ENCODE data around the gene PPA2.

- no peak for TF ChIP-seq LEF1 (IDR thresholded peaks at IDR 0.05; ENCODE audit: borderline replicate concordance)
- TF ChIP-seq SP1 (IDR thresholded peaks at IDR 0.05): no peak
- TF ChIP-seq ARNT (IDR thresholded peaks at IDR 0.05): no peak
- TF ChIP-seq, protein P1, sequence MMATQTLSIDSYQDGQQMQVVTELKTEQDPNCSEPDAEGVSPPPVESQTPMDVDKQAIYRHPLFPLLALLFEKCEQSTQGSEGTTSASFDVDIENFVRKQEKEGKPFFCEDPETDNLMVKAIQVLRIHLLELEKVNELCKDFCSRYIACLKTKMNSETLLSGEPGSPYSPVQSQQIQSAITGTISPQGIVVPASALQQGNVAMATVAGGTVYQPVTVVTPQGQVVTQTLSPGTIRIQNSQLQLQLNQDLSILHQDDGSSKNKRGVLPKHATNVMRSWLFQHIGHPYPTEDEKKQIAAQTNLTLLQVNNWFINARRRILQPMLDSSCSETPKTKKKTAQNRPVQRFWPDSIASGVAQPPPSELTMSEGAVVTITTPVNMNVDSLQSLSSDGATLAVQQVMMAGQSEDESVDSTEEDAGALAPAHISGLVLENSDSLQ (IDR thresholded peaks at IDR 0.05): no peak
- TF ChIP-seq ZNF384 (IDR thresholded peaks at IDR 0.05): no peak
- TF ChIP-seq FOXA1 (IDR thresholded peaks at IDR 0.05): no peak
- no peak for TF ChIP-seq BHLHE40 (IDR thresholded peaks at IDR 0.05; ENCODE audit: borderline replicate concordance)
Measured at GRCh38 chr4:105458001-105458400, 15.9 kb downstream of the PPA2 start.
